T follicular helper cell (primary cell): Measurements from ENCODE around the gene COL5A1.

Source experiments
- DNase-seq: peaks from one replicate; pipeline ENCODE4 v3.0.0-alpha.2; 2020; ENCODE audit warnings: low read depth

Gene COL5A1

DNA sequence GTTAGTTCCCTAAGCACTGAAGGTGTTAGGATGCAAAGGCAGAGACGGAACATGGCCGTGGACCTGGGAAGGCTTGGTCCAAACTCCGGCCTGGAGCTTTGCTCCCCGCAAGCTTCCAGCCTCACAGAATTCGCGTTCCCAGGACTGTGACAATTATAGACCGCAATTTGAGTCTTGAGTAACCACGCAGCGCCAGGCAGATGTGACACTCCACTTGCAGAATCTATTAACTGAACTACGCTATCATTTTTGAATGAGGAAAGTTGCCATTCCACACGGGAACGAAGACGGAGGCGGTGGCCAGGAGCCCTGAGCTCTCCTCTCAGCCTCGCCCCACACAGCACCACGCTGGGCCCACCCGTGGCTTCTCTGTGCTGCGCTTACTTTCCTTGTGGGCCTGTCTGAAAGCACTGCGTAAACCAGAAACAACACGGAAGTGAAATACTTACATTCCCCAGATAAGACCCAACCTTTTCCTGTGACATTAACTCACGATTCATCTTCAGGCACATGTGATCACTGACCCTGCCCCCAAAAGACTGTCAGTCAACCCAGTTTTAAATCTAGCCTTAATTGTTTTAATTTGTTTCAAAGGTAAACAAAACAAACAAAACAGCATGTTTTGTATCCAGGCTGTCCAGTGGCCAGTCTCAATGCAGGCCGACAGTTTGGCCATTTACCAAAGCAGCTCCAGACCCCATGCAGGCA is 16.1 kb upstream of the COL5A1 start:
- DNase-seq: no peak

DNA sequence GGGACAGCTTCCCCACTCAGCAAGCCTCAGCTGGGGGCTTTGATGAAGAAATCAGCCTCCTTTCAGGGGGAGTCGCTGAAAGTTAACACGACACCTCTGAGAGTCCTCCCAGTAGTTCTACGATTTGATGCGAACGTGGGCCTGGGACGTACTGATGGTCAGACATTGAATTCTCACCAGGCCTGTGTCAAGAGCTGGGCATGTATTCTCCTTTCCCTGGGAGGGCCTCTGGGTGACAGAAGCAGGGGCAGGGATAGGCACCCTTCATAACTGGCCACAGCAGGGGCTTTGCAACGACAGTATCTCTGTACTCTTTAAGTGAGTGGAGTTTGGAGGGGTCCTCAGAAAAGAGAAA is 15.6 kb upstream of the COL5A1 start:
- DNase-seq: no peak

DNA sequence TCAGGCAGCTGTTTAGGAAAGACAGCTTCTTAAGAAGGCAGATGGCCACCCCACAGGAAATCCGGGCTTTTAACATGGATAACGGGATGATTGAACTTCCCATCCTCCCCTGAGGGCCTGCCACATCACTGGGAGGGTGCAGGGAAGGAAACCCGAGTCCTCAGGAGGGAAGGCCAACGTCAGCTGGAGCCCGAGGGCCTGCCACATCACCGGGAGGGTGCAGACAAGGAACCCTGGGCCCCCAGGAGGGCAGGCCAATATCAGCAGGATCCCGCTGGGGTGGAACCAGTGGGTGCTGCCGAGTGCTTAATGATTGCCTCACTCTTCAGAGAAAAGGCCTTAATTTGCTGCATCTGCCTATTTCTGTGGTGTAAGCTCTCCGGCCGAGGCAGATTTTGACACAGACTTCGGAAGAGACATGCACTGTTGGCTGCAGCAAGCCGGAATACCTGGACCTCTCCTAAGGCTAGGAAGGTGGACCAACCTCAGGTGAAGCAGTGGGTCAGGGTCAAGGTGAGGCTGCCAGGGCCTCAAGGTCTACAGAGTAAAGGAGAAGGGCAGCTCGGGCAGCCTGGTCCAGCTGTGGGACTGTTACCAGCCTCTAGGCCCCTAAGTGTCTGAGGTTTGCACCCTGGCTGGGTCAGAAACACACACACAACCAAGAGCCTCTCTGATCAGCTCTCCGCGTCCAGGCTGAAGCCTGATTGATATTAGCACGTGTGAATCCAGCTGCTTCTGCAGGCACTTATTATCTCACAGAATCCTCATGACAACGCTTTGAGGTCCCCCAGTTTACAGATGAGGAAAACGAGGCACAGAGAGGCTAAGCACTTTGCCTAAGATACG is 14.8 kb upstream of the COL5A1 start:
- DNase-seq: no peak

DNA sequence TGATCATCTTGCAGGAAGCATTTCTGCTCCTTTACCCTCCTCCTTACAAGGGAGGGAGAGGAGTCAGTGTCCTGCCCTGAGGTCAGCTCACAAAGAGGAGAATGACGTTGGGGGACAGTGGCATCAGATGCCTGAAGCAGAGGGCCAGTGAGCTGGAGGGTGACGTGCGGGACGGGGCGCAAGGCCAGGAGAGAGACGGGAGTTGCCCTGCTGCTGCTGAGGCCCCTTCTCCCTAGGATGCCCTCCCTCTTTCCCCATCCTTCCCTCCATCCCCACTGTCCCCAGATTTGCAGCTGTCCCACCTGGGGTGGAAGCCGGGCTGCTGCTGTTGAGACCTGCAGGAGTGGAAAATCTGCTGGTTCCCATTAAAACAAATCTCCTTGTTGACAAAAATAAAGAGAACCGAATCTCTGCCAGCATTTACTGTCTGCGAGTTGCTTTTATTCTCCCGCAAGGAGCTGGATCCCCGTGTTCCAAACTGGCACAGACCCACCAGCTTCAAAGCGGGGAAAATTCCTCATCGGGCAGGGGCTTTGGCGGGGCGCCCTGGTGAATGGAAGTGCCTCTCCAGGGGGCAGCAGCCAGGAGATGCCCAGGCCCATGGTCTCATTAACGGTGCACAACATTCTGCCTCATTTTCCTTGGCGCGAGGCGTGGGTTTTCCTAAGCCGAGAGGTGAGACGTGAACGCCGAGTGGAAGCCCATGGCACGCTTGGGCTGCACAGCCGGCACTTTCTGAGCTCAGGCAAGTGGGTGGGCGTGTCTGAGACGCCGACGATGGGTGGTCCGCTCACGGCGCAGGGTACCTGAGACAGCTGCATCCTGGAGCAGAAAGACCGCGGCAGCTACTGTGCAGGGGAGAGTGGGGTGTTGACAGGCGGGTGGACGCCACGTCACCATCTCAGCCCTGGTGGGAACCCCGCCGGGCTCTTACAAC is 13.9 kb upstream of the COL5A1 start:
- DNase-seq: no peak

DNA sequence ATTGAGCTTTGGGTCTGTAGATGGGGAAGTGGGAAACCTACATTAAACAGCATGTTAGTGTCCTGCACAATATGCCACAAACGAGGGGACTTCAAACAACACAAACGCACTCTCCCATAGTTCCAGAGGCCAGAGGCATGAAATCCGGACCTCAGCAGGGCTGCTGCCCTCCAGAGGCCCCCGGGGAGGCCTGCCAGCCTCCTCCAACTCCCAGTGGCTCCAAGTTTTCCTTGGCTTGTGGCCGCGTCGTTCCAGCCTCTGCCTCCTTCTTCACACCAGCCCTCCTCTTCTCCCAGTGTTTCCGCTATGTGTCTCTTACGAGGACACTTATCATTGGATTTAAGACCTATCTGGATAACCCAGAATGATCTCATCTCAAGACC is 13.3 kb upstream of the COL5A1 start:
- DNase-seq: no peak

DNA sequence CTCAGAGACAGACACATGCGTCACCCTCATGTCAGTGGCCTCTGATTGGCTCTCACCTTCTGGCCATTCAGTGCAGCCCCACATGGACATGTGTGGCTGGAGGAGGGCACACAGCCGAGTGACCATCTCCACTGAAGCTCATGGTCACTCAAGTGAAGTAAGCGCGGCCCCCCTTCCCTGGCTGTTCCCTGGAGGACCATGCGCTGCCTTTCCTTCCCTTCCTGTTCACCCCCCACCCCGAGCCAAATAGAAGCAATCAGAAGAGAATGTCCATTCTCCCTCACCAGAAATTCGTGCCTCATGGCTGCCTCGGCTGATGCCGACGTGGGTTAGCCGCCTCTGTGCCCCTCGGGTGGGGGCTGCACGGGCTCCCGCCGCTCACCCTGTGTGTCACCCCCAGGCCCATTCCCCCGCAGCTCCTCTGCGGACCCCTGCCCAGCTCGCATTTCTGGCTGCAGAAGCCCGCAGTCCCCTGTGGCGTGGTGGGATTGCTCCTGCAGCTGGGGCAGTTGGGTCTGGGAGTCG is 12.5 kb upstream of the COL5A1 start:
- DNase-seq: no peak

DNA sequence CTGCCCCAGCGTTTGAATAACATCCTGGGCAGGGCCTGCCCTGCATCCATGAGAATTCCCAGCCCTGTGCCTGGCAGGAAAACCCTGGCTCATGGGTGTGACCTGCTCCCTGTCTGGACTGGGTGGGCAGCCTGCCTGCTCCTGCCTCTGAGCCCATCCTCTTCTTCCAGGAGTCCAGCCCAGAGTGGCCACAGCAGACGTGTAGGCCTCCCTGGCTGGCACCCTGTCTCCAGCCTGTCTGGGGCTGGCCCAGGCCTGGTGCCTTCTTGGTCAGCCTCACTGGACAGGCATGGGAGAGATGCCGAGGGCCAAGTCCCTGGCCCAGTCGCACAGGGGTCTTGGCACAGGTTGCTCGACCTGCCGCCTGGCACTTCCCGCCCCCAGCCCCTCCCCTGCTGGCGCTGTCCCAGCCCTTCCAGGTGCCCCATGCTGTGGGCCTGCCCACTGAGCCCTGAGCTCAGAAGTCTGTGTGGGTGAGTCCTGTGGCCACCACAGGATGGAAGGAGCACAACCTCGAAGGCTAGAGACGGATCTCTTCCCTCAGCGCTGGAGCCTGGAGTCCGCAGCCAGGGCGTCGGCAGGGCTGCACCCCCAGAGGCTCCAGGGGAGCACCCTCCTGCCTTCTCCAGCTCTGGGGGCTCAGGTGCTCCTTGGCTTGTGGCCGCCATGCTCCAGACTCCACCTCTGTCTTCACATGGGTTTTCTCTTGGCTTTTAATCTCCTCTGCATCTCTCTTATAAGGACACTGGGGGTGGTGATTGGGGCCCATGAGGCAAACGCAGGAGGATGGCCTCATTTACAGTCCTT is 11.8 kb upstream of the COL5A1 start:
- DNase-seq: no peak

DNA sequence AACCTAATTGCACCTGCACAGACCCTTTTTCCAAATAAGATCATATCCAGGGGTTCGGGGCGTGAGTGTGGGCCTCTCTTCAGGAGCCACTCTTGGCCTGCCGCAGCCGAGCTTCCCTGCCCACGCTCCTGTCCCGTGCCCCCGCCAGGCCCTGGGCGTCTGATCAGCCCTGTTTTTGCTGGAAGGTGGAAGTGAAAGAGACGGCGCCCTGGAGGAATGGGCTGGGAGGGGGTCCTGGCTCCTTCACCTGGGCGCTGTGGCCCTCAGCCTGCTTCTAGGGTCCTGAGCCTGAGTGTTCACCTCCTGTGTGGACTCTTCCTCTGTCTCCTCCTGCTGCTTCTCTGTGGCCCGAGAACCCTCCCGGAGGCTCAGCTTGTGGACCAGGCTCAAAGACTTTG is 11.2 kb upstream of the COL5A1 start:
- DNase-seq: no peak

DNA sequence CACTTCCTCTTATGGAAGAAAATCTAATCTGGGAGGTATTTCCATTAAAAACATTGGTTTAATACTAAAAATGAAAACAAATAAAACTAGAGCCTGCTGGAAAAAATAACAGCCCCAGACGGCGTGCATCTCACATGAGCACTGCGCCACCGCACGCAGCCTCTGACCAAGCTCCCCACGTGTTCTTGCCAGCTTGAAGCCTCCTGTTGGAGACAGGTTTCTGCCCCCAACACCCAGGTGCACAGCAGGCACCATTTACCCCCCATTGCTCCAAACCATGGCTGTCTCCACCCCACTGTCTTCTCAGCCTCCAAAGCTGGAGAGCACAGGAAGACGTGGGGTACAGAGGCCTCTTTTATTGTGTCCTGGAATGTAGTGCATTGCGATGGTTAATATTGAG is 10.7 kb upstream of the COL5A1 start:
- no peak for DNase-seq

DNA sequence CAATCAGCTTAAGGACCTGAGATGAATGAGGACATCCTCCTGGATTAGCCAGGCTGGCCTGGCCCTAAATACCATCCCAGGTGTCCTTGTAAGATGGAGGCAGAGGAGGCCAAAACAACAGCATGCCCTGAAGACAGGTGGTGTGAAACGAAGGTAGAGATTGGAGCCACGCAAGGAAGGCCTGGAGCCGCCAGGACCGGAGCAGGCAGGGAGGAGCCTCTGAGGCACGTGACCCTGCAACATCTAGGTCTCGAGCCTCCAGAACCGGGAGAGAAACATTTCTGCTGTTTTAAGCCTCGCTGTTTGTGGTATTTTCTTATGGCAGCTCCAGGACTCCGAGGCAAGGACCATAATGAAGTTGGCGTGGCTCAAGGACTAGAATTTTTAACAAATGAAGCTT is 9.7 kb upstream of the COL5A1 start:
- no peak for DNase-seq

DNA sequence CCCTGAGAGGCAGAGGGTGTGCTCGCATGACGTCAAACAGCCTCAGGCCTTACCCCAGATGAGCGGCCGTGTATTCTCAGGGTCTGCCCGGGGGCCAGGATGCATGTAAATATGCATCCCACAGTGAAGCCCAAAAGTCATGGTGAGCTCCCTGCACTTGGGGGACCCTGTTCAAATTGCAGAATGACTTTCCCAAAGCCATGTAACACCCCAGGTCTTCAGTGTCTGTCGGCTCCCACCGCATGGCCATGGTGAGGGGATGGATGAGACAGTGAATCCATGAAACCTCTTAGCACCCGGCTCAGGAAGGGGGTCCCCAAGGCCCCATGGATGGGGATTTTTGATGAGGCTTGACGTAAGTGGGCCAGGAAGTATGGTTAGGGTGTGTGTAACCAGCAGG is 9.3 kb upstream of the COL5A1 start:
- DNase-seq: no peak

DNA sequence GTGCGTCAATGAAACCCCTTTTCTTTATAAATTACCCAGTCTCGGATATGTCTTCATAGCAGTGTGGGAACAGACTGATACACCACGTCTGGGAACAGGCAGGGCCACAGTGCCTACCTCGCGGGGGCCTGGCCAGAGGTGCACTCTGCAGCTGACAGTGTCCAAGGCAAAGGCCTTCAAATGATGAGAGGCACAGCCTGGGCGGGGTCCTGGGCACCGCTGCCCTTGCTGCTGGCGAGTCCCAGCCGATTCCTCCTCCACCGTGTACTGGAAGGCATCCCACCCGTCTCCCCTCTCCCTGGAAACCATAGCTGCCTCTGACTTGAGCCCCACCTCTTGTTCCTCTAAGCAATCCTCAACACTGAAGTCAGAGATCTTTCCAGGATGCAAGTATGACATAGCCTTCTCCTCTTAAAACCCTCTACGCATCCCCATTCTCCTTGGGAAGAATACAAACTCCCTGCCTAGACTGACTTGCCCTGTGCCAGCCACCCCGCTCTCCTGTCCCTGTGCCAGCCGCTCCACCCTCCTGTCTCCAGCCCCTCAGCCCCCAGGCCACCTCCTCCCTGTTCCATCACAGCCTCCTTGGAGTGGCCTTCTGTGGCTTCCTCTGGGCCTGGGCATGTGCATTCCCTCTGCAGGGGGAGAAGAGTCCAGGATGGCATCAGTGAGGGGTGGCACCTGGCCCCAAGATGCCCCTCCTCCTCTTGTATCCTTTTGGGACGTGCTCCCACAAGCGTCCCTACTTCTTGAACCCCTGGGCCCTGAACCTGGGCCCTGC is 8.1 kb upstream of the COL5A1 start:
- no peak for DNase-seq

DNA sequence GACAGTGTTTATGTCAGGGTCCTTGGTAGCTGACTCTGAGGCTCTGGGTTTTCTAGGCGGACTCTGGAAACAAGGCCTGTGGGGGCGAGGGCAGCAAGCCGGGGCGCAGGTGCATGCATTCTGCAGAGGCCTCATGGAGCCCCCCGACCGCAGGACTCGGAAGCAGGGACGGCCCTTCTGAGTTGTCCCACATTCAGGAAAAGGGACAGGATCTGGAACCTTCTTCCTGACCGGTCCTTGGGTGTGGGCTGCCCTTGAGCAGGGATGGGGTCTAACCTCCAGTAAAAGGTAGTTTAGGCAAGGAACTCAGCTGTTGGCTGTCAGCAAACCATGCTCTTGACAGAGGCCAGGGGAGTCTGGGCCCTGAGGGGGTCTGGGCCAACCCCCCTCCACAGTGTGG is 7.4 kb upstream of the COL5A1 start:
- no peak for DNase-seq

DNA sequence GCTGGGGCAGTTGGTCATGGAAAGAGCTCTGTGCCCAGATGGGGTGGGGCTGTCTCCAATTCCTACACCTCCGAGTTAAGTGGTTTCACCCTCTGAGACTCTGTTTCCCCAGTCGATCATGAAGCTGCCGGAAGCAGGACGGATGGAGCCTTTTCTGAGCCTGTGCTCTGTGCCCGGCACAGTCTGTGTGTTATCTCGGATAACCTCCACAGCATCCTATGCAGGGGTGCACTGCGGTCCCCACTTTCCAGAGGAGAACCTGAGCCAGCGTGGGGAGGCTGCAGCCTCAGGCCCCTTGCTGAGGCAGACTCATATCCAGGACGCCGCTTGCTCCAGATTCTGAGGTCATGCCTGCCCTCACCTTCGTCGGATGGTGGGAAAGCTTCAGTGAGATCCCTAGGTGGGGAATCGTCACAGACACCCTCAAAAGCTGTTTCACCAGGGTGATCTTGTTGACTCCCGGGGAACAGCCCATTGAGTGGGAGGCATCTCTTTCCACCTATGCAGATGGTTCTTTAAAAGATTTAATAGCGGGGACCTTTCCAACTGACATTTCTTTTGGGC is 6.9 kb upstream of the COL5A1 start:
- DNase-seq: no peak

DNA sequence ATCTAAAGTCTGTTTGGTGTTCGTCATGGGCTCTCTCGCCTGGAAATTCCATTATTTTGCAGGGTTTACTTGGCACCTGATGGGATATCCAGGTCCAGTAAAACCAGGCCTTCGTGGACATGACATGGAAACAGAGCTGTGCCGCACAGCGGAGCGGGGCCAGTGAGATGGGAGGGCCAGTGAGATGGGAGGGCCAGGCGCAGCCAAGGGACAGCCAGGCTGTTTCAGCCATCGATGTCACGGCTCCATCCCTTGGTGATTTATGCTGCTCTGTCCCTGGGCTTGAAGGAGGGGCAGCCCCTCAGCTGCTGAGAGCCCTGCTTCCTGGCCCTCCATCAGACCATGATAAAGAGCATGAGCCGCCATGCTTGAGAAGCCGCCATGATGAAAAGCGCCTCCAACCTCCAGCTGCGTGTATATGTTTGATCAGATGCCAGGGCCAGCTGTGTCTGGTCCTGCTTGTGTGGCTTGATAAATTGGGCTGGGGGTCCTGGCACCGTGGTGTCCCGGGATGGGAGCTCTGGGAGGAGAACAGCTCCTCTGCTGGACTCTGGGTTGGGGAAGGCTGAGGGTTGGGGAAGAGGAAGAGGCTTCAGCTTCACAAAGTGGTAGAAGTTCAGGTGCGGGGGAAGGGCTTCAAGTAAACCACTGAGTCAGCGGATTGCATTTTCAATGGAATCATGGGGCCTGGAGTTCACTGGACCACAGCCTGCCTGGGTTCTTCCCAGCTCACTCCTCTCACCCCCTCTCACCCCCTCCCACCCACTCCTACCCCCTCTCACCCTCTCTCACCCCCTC is 6.1 kb upstream of the COL5A1 start:
- no peak for DNase-seq

DNA sequence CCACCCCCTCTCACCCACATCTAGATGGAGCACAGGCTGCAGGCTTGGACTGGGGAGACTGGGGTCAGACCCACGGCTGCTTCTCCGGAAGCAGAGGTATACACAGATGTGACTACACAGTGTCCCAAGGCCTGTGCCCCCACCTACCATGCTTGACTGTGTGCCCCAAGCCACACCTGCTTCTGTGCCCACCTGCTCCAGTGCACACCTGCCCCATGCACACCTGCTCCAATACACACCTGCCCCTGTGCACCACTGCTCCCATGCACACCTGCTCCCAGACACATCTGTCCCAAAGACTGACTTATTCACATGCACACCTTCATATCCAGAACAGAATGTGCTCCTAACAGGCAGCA is 5.5 kb upstream of the COL5A1 start:
- DNase-seq: no peak

DNA sequence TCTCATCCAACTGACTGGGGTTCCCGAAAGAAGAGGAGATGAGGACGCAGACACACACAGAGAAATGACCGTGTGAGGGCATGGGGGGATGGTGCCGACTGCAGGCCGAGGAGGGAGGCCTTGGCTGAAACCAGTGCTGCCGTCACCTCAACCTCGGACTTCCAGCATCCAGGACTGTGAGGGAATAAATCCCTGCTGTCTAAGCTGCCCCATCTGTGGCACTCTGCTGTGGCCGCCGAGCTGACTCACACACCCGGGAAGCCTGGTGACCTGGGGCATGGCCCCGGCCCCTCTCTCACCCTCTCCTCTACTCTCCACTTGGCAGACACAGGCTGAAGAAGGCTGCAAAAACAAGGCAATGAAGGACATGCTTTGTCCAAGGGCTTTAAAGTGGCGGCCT is 4.4 kb upstream of the COL5A1 start:
- no peak for DNase-seq

DNA sequence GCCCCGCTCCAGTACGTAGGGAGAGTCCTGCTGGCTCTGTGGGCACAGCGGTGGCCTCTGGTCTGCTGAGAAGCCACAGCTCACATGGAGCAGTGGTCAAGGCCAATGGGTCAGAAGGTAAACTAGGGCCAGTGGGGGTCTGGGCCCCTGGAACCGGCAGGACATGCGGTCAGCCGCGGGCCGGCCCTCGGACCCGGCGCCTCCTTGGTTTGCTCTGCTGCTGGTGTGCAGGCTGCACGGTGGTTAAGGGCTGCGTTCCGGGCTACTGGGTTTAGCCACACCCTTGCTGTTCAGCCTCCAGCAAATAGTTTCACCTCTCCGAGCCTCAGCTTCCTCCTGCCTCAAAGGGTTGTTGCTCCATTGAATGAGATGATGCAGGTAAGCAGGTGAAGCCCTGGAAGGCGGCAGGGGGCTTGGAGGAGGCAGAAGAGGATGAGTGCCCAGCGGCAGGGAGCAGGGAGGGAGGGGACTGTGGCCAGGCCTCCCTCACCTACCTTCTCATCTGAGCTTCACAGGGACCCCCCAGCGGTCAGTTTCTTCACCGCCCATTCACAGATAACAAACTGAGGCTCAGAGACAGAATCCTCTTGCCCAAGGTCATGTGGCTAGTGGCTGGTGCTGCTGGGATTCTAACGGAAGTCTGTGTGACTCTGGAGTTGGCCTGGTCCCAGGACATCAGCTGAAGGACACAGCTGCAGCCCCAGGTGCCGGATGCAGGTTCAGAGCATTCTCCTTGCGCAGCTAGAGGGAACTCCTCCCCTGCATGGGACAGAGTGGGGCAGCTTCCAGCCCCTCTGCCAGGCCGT is 3.7 kb upstream of the COL5A1 start:
- no peak for DNase-seq
